Measurements from ENCODE around the gene RAB33B.
"Not testable (repeated sequence)": the region's sequence is repeated elsewhere in the genome, so short reads cannot be mapped to it uniquely, and the experiment has no call there.

The RAB33B gene

DNA sequence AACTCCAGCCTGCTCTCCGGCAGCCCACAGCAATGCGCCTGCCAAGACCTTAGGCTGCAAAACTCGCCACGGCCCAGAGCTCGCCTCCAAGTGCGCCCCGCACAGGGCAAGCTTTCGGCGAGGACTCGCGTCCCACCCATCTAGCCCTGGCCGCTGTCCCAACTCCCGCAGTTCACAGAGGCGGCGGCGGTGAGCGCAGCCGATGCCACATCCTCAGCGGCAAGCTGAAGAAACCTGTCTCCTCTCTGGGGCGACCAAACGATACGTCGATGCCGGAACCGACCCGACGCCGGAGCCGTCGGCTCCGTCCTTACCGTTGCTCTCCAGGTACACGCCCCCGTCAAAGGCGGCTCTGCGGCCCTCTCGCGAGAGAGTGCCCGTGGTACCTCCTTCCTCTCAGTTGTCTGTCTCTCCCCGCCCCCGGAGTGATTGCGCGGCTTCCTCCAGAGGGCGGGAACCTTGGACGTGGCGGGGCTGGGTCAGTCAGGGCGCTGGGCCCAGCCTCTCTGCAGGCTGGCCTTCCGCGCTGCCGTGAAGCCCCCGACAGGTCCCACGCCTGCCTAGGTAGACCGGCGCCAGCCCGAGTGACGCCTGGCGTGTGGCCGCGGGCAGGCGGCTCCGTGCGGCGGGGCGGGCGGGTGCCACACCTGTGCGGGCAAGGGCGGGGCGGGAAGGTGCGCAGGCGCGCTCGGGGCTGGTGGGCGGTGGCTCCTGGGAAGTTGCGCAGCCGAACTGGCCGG lies 380 bp upstream of the RAB33B start:
- no peak for TF ChIP-seq GATA1 (IDR thresholded peaks at IDR 0.05; ENCODE audit: low read depth, low read length)
- peak; percentile 95 for TF ChIP-seq POLR2A (IDR thresholded peaks at IDR 0.05; ENCODE audit: low read length)
- peak; percentile 95 to 96 for DNase-seq

DNA sequence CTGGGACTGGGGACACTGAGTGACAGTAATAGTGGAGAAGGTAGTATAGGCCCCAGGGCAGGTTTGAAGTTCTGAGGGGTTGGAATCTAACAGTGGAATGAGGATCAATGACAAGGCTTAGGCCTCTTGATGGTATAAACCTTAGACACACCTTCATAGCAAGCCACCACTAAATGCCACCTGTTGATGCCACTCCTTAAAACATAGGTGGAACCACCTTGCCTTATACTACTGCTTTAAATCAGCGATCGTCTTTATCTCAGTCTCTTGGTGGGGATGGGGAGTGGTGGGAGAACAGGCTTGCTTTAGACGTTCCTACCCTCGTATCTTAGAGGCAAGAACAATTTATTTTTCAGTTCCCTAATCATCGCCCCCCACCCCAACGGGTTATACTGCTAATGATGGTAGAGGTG lies 1.2 kb downstream of the RAB33B start:
- no peak for TF ChIP-seq POLR2A (IDR thresholded peaks at IDR 0.05; ENCODE audit: low read length)
- TF ChIP-seq GATA1 (IDR thresholded peaks at IDR 0.05; ENCODE audit: low read depth, low read length), result no peak
- DNase-seq, result no peak

DNA sequence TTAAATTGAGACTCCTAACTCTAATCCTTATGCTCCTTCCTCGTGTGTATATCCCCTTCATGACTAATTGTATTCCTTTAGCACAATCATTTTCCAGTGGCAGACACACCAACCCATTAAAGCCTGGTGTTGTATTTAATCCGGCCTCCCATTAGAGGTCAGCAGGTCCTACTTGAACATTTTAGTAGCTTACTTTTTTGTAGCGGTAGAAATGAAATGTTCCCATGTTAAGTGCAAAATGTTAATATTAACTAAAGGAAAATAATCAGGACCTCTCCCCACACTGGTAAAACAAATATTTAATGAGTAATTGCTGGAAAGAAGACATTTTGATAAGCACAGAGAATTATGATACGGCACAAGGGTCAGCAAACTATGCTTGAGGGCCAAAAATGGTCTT lies 3.4 kb downstream of the RAB33B start:
- DNase-seq, result no peak

DNA sequence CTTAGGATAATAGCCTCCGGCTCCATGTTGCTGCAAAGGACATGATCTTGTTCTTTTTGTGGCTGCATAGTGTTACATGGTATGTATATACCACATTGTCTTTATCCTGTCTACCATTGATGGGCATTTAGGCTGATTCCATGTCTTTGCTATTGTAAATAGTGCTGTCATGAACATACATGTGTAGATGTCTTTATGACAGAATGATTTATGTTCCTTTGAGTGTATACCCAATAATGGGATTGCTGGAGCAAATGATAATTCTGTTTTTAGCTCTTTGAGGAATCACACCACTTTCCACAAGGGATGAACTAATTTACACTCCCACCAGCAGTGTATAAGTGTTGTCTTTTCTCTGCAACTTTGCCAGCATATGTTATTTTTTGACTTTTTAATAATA lies 4.6 kb downstream of the RAB33B start:
- no peak for DNase-seq
- TF ChIP-seq GATA1 (IDR thresholded peaks at IDR 0.05; ENCODE audit: low read depth, low read length), result no peak
- TF ChIP-seq POLR2A (IDR thresholded peaks at IDR 0.05; ENCODE audit: low read length), result no peak

More for the DNA sequence above, 3.4 kb downstream of the RAB33B start:
- TF ChIP-seq POLR2A (IDR thresholded peaks at IDR 0.05; ENCODE audit: low read length) (no peak), GATA1 (IDR thresholded peaks at IDR 0.05; ENCODE audit: low read depth, low read length) (no peak)

DNA sequence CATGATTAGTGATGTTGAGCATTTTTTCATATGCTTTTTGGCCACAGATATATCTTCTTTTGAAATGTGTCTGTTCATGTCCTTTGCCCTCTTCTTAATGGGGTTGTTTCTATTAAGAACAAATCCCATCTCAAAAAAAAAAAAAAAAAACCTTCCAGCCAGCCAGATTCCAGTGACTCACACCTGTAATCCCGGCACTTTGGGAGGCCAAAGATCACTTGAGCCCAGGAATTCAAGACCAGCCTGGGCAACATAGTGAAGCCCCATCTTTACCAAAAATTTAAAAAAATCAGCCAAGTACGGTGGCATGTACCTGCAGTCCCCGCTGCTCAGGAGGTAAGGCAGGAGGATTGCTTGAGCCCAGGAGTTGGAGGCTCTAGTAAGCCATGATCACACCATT lies 5.1 kb downstream of the RAB33B start:
- TF ChIP-seq GATA1 (IDR thresholded peaks at IDR 0.05; ENCODE audit: low read depth, low read length), result no peak
- TF ChIP-seq POLR2A (IDR thresholded peaks at IDR 0.05; ENCODE audit: low read length), result no peak
- DNase-seq, result no peak

DNA sequence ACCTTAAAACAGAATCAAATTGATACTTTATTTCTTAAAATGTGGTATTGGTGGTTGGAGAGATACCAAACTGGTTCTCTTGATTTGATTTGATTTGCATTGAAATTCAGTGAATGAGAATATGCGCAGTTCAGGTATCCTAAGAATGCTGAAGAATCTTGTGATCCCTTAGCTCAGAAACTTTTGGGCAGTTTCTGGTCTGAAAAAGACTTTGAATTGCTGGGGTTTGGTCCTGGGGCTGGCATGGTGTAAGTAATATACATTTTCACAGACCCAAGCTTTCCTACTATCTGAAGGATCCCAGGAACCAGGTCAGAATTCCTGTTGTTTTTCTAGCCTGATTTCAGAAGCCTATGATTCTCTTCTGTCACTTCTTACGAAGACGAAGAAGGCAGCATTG lies 6.6 kb downstream of the RAB33B start:
- no peak for TF ChIP-seq GATA1 (IDR thresholded peaks at IDR 0.05; ENCODE audit: low read depth, low read length)
- TF ChIP-seq POLR2A (IDR thresholded peaks at IDR 0.05; ENCODE audit: low read length), result no peak
- DNase-seq, result no peak

DNA sequence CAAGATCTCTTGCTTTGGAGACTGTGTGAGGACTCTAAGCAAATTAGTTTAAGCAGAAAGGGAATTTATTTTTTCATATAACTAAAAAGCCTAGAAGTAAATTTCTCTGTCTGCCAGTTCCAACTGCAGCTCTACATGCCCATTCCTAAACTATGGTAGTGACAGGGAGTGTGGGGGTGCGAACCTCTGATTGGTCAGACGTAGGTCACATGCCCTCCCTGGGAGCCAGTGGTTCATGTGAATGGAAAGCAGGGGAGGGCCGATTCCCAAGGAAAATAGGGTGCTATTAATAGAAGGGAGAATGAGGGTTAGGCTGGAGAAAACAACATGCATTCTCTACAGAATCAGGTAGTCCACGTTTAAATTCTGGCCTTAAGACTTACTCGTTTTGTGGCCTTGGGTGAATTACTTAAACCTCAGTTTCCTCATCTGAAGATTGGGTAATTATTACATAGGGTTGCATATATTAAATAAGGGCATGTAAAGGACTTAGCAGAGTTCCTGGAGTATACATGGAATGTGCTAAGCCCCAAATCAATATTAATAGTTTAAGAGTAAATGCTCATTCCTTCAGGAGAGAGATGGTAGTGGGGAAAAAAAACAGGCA lies 7.2 kb downstream of the RAB33B start:
- no peak for TF ChIP-seq GATA1 (IDR thresholded peaks at IDR 0.05; ENCODE audit: low read depth, low read length)
- TF ChIP-seq POLR2A (IDR thresholded peaks at IDR 0.05; ENCODE audit: low read length), result no peak
- no peak for DNase-seq

DNA sequence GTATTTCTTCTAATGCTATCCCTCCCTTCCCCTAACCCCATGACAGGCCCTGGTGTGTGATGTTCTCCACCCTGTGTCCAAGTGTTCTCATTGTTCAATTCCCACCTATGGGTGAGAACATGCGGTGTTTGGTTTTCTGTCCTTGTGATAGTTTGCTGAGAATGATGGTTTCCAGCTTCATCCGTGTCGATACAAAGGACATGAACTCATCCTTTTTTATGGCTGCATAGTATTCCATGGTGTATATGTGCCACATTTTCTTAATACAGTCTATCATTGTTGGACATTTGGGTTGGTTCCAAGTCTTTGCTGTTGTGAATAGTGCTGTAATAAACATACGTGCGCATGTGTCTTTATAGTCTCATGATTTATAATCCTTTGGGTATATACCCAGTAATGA lies 10.6 kb downstream of the RAB33B start:
- DNase-seq, result not testable (repeated sequence)

DNA sequence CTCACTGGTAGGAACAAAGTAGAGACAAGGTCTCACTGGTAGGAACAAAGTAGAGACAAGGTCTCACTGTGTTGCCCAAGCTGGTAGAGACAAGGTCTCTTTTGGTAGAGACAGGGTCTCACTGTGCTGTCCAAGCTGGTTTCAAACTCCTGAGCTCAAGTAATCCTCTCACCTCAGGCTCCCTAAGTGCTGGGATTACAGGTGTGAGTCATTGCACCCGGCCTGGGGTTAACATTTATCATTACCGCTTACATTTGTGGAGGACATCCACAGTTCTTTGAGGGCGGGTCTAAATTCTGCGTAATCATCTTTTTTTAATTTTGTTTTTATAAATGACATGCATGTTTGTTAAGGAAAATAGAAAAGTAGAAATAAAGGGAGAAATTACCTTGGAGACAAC lies 12.0 kb downstream of the RAB33B start:
- no peak for DNase-seq
- TF ChIP-seq GATA1 (IDR thresholded peaks at IDR 0.05; ENCODE audit: low read depth, low read length) (no peak), POLR2A (IDR thresholded peaks at IDR 0.05; ENCODE audit: low read length) (no peak)

DNA sequence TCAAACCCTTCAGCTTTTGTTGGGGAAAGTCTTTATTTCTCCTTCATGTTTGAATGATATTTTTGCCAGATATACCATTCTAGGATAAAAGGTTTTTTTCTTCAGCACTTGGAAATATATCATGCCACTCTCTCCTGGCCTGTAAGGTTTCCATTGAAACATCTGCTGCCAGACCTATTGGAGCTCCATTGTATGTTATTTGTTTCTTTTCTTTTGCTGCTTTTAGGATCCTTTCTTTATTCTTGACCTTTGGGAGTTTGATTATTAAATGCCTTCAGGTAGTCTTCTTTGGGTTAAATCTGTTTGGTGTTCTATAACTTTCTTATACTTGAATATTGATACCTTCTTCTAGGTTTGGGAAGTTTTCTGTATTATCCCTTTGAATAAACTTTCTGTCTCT lies 14.8 kb downstream of the RAB33B start:
- DNase-seq, result not testable (repeated sequence)

DNA sequence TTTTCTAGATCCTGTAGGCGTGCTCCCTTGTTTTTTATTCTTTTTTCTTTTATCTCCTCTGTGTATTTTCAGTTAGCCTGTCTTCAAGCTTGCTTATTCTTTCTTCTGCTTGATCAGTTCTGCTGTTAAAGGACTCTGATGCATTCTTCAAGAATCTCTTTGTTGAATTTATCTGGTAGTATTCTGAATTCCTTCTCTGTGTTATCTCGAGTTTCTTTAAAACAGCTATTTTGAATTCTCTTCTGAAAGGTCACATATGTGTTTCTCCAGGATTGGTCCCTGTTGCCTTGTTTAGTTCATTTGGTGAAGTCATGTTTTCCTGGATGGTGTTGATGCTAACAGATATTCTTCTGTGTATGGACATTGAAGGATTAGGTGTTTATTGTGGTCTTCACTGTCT lies 15.3 kb downstream of the RAB33B start:
- TF ChIP-seq POLR2A (IDR thresholded peaks at IDR 0.05; ENCODE audit: low read length) (no peak), GATA1 (IDR thresholded peaks at IDR 0.05; ENCODE audit: low read depth, low read length) (no peak)
- no peak for DNase-seq

DNA sequence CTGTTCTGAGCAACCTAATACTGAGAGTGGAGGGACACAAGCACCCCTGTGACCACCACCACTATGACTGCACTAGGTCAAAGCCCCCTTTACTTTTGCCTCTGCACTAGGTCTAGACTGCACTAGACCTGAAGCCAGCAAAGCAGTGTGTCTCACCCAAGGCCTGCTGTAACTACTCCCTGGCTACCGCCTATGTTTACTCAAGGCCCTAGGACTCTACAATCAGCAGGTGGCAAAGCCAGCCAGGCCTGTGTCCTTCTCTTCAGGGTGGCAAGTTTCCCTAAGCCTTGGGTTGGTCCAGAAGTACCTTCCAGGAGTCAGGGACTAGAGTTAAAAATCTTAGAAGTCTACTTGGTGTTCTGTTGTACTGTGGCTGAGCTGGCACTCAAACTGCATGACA lies 15.9 kb downstream of the RAB33B start:
- no peak for TF ChIP-seq POLR2A (IDR thresholded peaks at IDR 0.05; ENCODE audit: low read length)
- no peak for TF ChIP-seq GATA1 (IDR thresholded peaks at IDR 0.05; ENCODE audit: low read depth, low read length)
- no peak for DNase-seq

DNA sequence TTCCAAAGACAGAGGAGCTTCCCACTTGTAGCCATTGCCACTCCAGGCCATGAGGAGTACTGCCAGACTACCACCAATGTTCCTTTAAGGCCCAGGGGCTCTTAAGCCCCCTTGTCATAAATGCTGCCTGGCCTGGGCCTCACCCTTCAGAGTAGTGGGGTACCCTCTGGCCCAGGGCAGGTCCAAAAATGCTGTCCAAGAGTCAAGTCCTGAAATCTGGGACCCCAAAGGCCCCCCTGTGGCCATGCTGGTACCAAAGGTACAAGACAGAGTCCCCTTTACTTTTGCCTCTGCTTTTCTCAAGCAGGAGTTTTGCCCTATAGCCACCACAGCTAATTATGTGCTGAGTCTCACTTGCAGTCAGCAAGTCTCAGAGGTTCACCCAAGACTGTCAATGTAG lies 16.4 kb downstream of the RAB33B start:
- TF ChIP-seq POLR2A (IDR thresholded peaks at IDR 0.05; ENCODE audit: low read length) (no peak), GATA1 (IDR thresholded peaks at IDR 0.05; ENCODE audit: low read depth, low read length) (no peak)
- no peak for DNase-seq

DNA sequence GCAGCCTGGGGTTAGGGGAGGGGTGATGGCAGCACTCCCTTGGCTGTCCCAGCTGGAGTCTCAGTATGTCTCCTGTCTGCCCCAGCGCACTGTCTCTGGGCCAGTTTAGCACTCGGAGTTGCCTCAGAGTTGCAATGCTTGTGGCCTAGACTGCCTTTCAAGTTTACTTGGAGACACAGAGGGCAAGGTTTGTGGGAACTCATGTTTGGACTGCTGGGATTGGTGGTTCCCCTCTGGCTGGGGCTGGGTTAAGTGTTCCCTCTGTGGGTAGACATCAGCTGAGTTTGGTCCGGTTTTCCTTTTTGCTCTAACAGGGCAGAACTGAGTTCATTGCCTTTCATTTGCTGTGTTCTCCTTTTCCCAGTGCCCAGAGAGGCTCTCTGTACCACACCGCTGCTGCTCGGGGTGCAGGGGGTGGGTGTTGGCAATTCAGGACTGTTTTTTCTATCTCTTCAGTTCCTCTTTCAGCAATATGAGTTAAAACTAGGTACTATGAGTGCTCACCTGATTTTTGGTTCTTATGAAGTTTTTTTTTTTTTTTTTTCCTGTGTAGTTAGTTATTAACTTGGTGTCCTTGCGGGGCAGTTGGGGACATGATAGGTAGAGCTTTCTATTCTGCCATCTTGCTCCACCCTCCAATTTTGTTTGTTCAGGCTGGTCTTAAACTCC lies 17.2 kb downstream of the RAB33B start:
- TF ChIP-seq GATA1 (IDR thresholded peaks at IDR 0.05; ENCODE audit: low read depth, low read length), result no peak
- no peak for TF ChIP-seq POLR2A (IDR thresholded peaks at IDR 0.05; ENCODE audit: low read length)
- DNase-seq, result no peak

DNA sequence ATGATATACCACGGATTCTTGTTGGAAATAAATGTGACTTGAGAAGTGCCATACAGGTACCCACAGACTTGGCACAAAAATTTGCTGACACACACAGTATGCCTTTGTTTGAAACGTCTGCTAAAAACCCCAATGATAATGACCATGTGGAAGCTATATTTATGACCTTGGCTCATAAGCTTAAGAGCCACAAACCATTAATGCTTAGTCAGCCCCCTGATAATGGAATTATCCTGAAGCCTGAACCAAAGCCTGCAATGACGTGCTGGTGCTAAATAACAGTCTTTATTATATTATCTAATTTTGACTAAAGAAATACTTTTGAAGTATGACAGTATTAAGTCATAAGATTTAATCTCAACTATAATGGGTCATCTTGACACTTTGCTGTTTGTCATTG lies 18.9 kb downstream of the RAB33B start:
- no peak for DNase-seq
- TF ChIP-seq POLR2A (IDR thresholded peaks at IDR 0.05; ENCODE audit: low read length), result no peak
- TF ChIP-seq GATA1 (IDR thresholded peaks at IDR 0.05; ENCODE audit: low read depth, low read length), result no peak
